NCI-H446 treated with DMSO at 0.1 percent for 48 hours (cell line): ENCODE measurements around the gene NUSAP1.
"Not testable (repeated sequence)": the region's sequence is repeated elsewhere in the genome, so short reads cannot be mapped to it uniquely, and the experiment has no call there.

Source experiments
- DNase-seq: peaks from one replicate; lab custom pipeline; 2025; lab: John Stamatoyannopoulos, UW

NUSAP1 gene

DNA sequence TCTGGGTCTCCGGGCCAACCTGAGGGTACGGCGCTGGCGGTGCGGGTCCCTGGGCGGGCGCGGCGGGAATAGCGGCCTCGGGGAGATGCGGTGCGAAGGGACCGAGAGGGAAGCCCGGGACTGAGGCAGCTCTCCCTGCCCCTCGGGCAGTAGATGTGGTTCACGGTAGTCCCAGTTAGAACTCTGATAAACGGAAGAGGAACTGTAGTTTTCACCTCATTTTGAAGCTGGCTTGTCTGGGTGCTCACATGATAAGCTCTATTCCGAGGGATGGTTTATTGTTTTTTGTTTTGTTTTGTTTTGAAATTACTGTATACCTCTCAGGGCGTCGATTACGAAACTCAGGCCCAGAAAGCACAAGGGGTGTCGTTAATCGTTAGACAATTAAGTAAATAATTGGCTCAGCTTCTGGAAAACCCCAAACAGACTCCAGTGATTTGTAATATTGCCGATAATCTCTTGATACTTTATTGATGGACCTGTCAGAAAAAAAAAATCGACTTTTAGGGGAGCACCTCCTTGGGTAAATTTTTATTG lies 413 bp downstream of the NUSAP1 start:
- DNase-seq: no peak

DNA sequence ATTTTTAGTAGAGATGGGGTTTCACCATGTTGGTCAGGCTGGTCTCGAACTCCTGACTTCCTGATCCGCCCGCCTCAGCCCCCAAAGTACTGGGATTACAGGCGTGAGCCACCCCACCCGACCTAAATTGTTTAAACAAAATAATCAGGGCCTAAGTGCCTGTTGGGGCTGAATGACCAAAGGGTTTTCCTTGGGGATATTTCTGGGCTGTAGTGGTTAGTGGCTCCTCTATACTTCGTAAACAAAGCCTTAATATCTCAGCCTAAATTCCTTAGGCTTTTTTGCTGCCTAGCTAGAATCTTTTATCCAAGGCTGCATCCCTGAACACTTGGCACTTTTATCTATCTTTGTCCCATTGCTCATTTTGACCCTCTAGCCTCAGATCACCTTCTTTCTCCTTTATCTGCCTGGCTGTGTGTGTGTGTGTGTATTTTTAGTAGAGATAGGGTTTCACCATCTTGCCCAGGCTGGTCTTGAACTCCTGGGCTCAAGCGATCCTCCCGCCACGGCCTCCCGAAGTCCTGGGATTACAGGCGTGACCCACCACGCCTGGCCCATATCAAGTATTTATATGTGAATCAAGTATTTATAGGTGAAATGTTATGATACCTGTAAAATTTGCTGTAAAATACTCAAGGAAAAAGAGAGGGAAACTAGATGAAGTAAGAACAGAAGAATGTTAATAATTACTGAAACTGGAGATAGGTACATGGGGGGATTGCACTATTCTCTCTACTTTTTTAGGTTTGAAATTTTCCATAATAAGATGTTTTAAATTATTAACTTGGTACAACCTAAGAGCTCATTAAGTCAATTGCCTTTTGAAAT lies 1.8 kb downstream of the NUSAP1 start:
- DNase-seq: no peak

DNA sequence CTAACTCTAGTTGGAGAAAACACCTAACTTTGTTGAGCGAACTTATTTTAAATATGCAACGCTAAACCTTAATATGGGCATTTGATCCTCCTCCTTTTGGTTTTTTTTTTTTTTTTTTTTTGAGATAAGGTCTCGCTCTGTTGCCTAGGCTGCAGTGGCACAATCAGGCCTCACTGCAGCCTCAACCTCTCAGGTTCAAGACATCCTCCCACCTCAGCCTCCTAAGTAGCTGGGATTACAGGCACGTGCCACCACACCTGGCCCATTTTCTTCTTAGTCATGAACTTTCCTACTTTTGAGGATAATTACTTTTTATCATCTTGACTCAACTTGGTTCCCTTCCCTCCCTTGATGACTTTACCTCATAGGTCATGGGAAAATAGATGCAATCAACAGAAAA lies 3.9 kb downstream of the NUSAP1 start:
- DNase-seq: no peak

DNA sequence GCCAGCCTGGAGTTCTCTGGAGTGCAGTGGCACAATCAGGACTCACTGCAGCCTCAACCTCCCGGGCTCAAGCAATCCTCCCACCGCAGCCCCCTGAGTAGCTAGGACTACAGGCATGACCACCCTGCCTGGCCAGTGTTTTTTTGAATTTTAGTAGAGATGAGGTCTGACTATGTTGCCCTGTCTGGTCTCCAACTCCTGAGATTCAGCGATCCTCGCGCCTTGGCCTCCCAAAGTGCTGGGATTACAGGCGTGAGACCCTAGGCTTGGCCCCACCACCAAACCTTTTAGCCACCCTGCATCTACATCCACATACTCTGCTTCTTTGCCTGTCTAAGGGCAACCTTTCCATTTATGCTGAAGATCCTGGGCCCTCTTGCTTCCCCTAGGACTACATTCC lies 4.4 kb downstream of the NUSAP1 start:
- DNase-seq: no peak

DNA sequence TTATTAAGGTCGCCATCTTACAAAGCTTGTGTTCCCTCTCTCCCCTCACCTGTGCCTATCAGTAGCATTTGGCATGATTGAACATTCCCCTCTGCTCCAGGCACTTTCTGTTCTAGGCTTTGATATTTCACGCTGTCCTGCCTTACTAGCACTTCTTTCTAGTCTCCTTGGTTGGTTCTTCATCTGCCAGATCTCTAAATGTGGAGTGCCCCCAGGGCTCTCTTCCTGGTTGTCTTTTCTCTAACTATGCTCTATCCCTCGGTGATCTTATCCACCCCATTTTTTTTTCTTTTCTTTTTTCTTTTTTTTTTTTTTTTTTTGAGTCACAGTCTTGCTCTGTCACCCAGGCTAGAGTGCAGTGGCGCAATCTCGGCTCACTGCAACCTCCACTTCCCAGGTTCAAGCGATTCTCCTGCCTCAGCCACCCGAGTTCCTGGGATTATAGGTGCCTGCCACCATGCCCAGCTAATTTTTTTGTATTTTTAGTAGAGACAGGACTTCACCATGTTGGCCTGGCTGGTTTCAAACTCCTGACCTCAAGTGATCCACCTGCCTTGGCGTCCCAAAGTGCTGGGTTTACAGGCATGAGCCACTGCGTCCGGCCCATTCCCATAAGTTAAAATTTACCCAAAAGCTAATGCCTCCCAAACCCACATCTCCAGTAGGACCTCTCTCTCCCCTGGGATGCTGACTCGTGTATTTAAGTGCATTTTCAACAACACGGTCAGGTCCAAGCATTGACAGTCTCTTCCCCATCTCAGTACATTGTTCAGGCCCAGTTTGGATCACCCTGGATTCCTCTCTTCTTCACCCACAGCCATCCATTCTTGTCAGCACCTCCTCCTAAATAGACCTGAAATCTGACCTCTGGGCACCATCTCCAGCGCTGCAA lies 5.2 kb downstream of the NUSAP1 start:
- DNase-seq: no peak

DNA sequence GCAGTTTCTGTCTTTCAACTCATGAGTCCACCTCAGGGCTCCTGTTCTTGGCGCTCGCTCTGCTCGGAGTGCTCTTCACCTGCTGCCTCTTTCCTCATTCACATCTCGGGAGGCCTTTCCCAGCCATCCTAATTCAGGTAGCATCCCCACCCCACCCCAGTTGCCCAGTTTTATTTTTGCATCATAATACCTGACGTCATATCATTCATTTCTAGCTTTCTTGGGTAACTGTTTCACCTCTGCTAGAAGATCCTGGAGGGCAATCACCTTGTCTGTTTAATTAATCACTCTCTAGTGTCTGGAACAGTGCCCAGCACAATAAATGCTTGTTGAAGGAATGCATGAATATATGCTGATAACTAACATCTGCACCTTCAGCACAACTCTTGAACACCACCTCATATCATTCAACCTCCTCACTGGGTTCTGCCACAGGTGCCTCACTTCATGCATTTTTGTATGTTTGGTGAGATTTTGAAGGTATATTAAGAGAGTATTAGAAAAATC lies 7.6 kb downstream of the NUSAP1 start:
- no peak for DNase-seq

DNA sequence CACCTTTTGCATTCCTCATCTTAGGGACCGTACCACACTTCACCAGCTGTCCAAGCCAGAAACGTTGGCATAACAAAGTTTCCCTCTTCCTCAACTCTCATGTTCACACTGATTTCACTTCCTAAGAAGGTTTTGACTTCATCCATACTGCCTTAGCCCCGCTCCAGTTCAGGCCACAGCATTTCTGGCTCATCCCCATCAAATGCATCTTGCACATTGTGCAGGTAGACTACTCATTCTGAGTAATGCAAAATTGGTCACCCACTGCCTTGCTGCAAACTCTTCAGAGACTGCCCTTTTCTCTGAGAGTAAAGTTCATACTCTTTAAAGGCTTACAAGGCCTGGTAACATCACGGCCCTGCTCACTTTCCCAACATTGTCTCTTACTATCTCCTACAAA lies 8.8 kb downstream of the NUSAP1 start:
- no peak for DNase-seq

DNA sequence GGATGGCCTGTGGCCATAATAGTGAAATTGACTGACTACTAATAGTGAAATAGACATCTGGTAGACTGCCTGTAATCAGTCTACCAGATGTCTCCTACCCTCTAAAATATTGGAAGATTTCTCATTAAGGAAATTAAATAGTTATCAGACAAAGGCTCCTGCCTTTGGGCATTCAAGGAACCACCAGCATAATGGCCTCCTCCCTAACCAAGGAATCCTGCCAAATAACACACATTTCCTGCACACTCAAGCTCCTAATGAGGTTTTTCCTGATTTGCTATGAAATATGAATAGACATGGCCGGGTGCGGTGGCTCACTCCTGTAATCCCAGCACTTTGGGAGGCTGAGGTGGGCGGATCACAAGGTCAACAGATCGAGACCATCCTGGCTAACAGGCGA lies 14.6 kb downstream of the NUSAP1 start:
- DNase-seq: no peak

DNA sequence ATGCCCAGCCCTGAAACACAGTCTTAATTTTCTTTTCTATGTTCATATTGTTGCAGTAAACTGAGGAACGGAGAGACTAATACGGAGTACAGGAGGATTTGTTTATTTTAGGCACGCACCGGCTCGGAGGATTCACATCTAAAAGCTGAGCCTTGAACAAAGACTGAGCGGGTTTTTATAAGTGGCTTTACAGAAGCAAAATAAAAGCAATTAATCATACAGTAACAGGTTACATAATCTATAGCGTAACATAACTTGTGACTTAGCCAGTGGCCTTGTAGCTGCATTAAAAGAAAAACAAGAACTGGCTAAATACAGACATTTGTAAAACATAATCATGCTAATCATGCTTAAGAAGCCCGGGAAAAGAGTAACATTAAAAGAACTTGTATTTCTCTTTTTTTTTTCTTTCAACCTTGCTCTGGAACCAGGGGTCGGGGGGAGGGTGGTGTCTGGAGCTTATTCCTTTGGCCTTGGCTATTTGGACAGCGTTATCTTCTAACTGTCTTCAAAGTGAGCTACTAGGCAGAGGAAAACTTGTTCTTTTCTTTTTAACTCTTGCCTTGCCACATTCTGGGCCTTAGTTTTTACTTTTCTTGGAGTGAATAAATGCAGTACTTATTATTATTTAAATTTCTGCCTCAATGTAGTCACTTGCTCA lies 17.5 kb downstream of the NUSAP1 start:
- no peak for DNase-seq

DNA sequence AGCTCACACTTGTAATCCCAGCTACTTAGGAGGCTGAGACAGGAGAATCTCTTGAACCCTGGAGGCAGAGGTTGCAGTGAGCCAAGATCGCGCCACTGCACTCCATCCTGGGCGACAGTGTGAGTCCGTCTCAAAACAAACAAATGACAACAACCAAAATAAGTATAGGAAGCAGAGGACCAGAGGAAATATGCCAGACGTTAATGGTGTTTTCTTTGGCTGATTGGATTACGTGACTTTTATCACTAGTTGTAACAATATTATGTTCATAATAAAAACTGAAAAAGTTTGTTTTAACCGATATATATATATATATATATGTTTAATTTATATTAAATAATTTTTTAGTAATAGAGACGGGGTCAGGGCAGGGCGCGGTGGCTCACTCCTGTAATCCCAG lies 21.7 kb downstream of the NUSAP1 start:
- no peak for DNase-seq

DNA sequence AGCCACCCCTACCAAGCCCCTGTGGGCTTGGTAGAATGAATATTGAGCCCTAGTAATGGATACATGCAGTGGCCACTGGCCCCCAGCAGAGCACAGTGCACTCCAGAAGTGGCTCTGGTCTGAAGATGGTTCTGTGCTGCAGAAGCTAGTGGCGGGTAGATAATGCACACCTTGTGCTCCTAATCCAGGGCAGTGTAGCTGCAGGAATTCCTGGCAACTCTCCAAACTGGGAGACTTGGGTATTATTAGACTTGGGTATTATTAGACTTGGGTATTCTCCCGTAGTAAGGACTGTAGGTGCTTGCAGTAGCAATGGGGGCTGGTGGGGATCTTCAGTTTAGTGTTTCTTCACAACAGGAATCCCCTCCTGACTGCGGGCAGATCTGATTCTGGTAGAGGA lies 34.7 kb downstream of the NUSAP1 start:
- no peak for DNase-seq

DNA sequence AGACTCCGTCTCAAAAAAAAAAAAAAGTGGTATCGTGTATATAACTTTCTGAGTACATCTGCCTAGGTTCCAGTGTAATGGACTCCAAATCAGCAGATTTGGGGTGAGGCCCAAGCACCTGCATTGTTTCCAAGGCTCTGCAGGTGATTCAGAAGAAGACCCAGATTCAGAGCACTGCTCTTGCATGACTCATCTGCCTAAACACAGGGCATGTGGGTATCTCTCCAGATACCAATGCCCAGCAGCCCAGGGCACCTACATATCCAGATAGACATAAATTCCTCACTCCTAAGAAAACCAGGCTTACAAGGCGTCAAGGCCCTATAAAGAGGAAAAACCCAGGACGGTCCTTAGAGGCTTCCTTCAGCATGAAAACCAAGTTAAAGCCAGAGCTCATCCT lies 45.3 kb downstream of the NUSAP1 start:
- no peak for DNase-seq

DNA sequence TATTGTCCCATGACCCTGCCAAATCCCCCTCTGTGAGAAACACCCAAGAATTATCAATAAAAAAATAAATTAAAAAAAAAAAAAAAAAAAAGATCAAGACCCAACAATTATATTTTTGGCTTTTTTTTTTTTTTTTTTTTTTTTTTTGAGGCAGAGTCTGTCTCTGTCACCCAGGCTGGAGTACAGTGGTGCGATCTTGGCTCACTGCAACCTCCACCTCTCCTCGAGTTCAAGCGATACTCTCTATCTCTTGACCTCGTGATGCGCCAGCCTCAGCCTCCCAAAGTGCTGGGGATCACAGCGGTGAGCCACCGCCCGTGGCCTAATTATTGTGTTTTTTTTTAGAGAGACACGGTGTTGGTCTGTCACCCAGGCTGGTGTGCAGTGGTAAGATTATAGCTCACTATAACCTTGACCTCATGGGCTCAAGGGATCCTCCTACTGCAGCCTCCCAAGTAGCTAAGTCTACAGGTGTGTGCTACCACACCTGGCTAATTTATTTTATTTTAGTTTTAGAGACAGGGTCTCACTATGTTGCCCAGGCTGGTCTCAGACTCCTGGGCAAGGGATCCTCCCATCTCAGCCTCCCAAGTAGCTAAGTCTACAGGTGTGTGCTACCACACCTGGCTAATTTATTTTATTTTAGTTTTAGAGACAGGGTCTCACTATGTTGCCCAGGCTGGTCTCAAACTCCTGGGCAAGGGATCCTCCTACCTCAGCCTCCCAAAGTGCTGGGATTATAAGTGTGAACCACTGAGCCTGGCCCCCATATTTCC lies 51.5 kb downstream of the NUSAP1 start:
- not testable (repeated sequence) for DNase-seq

DNA sequence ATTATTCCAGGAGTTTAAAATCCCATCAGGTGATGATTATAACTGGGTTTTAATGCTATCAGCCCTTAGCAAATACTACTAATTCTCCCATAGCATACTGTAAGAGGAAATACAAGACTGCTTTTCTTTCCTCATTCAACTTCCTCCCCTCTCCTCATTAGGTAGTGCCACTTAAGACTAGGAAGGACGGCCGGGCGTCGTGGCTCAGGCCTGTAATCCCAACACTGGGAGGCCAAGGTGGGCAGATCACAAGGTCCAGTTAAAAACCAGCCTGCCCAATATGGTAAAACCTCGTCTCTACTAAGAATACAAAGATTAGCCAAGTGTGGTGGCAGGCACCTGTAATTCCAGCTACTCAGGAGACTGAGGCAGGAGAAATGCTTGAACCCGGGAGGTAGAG lies 55.0 kb downstream of the NUSAP1 start:
- no peak for DNase-seq

DNA sequence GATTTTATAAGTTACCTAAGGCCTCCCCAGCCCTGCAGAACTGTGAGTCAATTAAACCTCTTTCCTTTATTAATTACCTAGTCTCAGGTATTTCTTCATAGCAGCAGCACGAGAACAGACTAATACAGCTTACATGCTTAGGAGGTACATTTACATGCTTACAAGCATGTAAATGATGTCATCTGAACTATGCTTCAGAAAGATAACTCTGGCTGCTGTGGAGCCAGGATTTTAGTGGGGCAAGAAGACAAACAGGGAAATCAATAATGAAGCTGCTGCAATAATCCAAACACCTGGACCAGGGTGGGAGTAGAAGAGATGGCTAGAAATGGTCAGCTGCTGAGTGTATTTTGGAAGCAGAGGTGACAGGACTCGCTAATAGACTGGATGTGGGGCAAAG lies 60.0 kb downstream of the NUSAP1 start:
- DNase-seq: no peak

DNA sequence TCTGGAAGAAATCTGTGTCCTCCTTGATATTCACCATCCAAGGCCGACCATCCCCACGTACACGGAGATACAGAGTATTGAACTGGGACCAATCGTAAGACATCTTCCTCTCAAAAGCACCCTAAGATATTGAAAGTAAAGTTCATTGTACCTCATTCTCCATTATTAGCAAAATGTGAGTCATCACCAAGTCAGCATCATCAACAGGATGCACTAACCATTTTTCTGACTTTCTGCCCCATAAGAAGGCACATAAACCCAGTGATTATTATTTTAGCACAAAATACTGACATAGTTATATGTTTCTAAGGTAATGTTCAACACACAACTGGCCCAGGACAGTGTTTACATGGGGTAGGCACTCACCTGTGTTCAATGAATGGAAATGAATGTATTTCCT lies 62.2 kb downstream of the NUSAP1 start:
- DNase-seq: no peak

DNA sequence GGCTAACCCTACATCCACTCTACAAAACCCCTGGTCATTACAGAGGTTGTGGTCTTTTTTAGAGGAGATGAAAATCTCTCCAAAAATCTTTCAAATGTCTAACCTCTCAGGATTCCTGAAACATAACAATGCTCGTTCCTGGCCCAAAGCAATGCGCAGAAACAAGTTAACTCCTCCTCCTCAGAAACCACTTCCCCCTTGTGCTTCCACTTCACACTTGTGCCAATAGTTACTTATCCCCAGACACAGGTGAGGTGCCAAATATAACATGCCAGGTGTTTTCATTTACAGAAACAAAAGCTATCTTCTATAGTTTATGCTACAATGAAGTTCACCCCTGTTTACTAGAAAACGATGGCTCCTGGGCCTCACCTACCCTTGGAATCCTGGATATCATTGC lies 63.4 kb downstream of the NUSAP1 start:
- no peak for DNase-seq

DNA sequence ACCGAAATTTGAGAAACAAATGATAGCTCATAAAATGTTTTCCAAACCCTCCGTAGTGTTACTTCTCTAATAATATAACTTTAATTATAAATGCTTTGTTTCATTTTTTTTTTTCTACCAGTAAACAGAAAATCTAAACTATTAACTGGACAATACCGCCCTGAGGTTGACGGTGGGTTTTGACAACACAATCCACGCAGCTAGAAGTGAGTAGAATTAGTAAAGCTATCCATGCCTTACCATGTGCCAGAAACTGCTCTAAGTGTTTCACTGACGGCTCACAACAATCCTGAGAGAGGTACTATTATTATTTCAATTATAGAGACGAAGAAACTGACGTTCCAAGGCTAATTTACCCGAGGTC lies 69.2 kb downstream of the NUSAP1 start:
- no peak for DNase-seq

DNA sequence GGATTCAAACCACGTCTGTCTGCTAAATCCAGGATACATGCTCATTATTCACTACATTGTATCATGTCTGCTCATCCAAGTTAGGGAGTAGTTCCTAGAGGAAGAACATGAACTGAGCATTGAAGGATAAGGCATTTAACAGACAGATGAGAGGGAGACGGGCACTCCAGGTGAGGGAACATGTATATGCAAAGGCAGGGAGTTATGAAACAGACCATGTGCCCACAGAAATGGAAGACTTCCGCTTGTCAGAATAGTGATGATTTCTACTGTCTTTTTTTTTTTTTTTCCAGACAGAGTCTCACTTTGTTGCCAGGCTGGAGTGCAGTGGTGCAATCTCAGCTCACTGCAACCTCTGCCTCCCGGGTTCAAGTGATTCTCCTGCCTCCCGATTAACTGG lies 74.7 kb downstream of the NUSAP1 start:
- no peak for DNase-seq

DNA sequence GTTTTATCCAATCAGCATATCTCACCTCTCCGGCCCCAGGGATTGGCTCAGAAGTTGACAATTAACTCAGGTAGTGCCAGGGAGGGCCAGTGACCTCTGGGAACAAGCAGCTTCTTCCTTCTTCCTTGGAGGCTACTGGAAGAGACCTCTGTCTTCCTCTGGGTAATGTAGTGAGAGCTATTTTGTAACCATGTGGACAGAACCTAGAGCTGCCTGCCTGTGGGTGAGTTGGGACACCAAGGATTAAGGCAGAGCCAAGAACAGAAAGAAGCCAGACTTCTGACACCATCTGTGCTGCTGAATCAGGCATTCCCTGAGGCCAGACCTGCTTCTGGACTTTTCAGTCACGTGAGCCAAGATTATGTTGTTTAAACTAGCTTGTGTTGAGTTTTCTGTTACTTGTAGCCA lies 75.6 kb downstream of the NUSAP1 start:
- DNase-seq: peak; percentile 1

DNA sequence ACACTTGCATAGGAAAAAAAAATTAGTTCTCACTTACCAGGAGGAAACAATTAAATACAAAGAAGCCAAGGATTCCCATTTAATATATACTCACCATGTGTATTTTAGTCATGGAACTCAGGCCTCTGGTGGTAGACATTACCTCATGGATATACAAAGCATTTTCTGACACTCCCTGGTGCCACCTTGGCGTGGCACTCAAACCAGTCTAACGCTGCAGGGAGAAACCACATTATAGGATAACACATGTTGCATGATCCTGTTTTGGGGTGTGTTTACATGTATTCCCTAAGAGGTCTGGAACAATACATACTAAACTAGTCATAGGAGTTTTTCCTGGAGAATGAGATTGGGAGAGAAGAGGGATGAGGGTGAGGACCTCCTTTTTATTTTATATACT lies 78.3 kb downstream of the NUSAP1 start:
- no peak for DNase-seq

DNA sequence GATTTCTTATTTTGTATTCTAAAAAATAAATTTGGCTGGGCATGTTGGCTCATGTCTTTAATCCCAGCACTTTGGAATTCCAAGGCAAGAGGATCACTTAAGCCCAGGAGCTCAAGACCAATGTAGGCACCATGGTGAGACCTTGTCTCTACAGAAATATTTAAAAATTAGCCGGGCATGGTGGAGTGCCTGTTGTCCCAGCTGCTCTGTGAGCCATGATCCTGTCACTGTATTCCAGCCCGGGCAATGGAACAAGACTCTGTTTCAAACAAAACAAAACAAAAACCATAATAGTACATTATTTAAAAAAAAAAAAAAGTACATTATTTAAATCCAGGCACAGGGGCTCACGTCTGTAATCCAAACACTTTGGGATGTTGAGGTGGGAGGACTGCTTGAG lies 78.8 kb downstream of the NUSAP1 start:
- DNase-seq: no peak
